ENCODE data around the gene UBAP1. TPM values are rescaled to one million over a fixed set of nuclear protein-coding genes. Genes with fewer than 3 reads are reported as not detected.

Gene UBAP1
- total RNA-seq, 4 donors from 2014 or later = 42.2 to 63.3 (median 51.9) TPM

DNA sequence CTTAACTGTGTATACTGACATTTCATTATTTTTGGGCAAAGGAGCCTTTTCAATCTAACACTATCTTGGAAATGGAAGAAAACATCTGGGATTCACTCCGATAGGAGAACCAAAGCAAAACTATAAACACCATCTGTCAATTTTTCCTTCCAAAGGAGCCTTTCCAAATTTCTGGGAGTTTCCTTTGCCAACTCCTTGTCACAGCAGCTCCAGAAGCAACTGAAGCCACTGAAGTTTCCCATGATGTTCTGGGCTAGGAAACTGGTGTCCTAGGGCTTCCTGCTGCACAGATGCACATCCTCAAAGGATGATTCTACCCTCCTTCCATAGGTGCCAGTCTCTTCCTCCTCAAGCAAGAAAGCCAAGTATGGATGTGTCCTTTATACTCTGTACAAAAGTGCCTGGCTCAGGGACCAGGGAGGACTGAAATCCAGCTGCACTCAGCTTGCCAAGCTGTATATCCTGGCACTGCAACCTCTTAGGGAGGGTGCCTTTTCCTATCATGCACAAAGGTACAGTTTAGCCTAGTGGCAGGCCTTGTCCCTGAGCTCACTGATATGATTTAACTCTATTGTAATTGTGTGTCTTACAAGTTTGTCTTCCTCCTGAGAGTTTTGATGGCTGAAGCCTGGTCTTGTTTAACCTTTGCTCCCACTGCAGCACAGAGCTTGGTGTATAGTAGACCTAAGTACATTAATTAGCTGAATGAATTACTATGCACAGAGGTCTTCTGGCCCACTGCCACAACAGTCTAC is 8.4 kb upstream of the UBAP1 start:
- Histone ChIP-seq H3K27me3 (no peaks in the 10 kb centered on the region), H3K4me3 (no peak overlapping the region), H3K36me3 (no peaks in the 10 kb centered on the region), H3K9me3 (no peaks in the 10 kb centered on the region), H3K4me1 (peaks cover 6% of the 10 kb centered on the region), H3K27ac (no peak overlapping the region)
- WGBS = 30% methylated on average over 1 of the region's 1 CpG
- DNase-seq (ENCODE audit: low spot score in 2 of 2) = no peak
- TF ChIP-seq POLR2A (IDR thresholded peaks at IDR 0.05) (no peak), EP300 (IDR thresholded peaks at IDR 0.05) (no peak), CTCF (IDR thresholded peaks at IDR 0.05) (no peak)

DNA sequence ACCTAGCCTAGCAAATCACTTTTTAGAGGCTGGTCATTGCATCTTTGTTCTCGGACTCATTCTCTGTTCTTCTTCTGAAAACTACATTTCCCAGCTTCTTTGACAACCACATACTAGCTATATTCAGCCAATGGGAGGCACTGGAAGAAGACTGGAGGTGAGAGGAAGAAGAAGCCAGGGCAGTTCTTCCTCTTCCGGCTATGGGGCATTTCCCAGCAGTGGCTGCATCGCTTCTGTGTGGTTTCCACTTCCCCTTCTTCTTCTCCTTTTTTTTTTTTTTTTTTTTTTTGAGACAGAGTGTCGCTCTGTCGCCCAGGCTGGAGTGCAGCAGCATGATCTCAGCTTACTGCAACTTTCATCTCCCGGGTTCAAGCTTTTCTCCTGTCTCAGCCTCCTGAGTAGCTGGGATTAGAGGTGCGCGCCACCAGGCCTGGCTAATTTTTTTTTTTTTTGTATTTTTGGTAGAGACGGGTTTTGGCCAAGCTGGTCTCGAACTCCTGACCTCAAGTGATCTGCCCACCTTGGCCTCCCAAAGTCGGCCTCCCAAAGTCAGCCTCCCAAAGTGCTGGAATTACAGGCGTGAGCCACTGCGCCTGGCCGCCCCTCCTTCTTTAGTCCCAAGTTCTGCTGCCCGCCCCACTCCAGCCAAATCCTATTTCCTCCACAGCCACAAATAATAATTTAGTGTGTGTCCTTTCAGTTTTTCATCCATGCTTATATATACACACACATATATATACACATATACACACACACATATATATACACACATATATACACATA is 6.9 kb upstream of the UBAP1 start:
- H3K36me3 ChIP-seq = no peaks in the 10 kb centered on the region
- no peak for TF ChIP-seq POLR2A (IDR thresholded peaks at IDR 0.05)
- TF ChIP-seq POLR2AphosphoS5 (IDR thresholded peaks at IDR 0.05) = no peak
- TF ChIP-seq EP300 (IDR thresholded peaks at IDR 0.05) = no peak
- no peak for TF ChIP-seq CTCF (IDR thresholded peaks at IDR 0.05)
- H3K27me3 ChIP-seq = no peaks in the 10 kb centered on the region
- DNase-seq (ENCODE audit: low spot score in 2 of 2) = no peak
- H3K27ac ChIP-seq = no peak overlapping the region
- no peaks in the 10 kb centered on the region for H3K9me3 ChIP-seq
- H3K4me1 ChIP-seq = peaks cover 6% of the 10 kb centered on the region
- H3K4me3 ChIP-seq = no peak overlapping the region
- WGBS = 85% methylated on average over 15 of the region's 15 CpGs

DNA sequence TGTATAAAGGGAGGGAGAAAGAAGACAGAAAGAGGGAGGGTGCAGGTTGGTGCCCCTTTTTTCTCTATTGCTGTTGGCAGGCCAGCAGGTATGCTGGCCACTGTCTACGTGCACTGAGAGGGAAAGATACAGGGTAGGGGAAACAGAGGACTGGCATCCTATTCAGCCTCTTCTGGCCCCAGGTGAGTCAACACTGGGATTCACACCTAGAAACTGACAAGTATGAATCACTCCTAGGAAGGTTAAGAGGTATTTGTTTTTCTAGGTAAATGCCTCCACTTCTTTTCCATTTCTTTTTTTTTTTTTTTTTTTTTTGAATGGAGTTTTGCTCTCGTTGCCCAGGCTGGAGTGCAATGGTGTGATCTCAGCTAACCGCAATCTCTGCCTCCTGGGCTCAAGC is 2.8 kb upstream of the UBAP1 start:
- DNase-seq (ENCODE audit: low spot score in 2 of 2) = no peak
- TF ChIP-seq POLR2A (IDR thresholded peaks at IDR 0.05) (no peak), CTCF (IDR thresholded peaks at IDR 0.05) (no peak), EP300 (IDR thresholded peaks at IDR 0.05) (no peak), POLR2AphosphoS5 (IDR thresholded peaks at IDR 0.05) (no peak)
- H3K9me3 ChIP-seq = no peaks in the 10 kb centered on the region
- H3K4me3 ChIP-seq = no peak overlapping the region
- 70% methylated on average over 3 of the region's 3 CpGs for WGBS
- H3K27me3 ChIP-seq = no peaks in the 10 kb centered on the region
- H3K36me3 ChIP-seq = no peaks in the 10 kb centered on the region
- peaks cover 21% of the 10 kb centered on the region for H3K4me1 ChIP-seq
- H3K27ac ChIP-seq = no peak overlapping the region

- peak overlapping the region; percentile 87 for H3K4me3 ChIP-seq
- H3K36me3 ChIP-seq = no peaks in the 10 kb centered on the region
- WGBS = 54% methylated on average over 17 of the region's 17 CpGs
- no peak for TF ChIP-seq CTCF (IDR thresholded peaks at IDR 0.05)
- TF ChIP-seq POLR2A (IDR thresholded peaks at IDR 0.05) = no peak
- TF ChIP-seq POLR2AphosphoS5 (IDR thresholded peaks at IDR 0.05) = no peak
- TF ChIP-seq EP300 (IDR thresholded peaks at IDR 0.05) = no peak
- no peak overlapping the region for H3K27ac ChIP-seq
- no peaks in the 10 kb centered on the region for H3K27me3 ChIP-seq
- H3K9me3 ChIP-seq = no peaks in the 10 kb centered on the region
- DNase-seq (ENCODE audit: low spot score in 2 of 2) = peak; percentile 35 to 36
- peaks cover 25% of the 10 kb centered on the region for H3K4me1 ChIP-seq
These were observed 1.0 kb upstream of the UBAP1 start for GRCh38 chr9:34177593-34178435.
